T1000 (cell line): ENCODE data around the gene DPP6.

ENCODE experiments used
- DNase-seq: peaks from one replicate; lab custom pipeline; 2025; ENCODE audit warnings: mixed read lengths; lab: John Stamatoyannopoulos, UW

DPP6 gene

GRCh38 chr7:154769001-154769400, 716.8 kb downstream of the DPP6 start:
- no peak for DNase-seq

- no peak for DNase-seq
Observed at GRCh38 chr7:154769527-154769926, 717.3 kb downstream of the DPP6 start.

GRCh38 chr7:154770361-154770760, 718.2 kb downstream of the DPP6 start:
- DNase-seq, result no peak

- no peak for DNase-seq
Observed at GRCh38 chr7:154770962-154771361, 718.8 kb downstream of the DPP6 start.

- DNase-seq, result no peak
Observed at GRCh38 chr7:154774303-154774969, 722.2 kb downstream of the DPP6 start.

GRCh38 chr7:154775681-154776080, 723.5 kb downstream of the DPP6 start:
- no peak for DNase-seq

GRCh38 chr7:154776350-154776749, 724.2 kb downstream of the DPP6 start:
- DNase-seq, result no peak

- DNase-seq, result no peak
Observed at GRCh38 chr7:154777023-154777422, 724.8 kb downstream of the DPP6 start.

- DNase-seq, result no peak
Observed at GRCh38 chr7:154777489-154777888, 725.3 kb downstream of the DPP6 start.

GRCh38 chr7:154777908-154778307, 725.7 kb downstream of the DPP6 start:
- no peak for DNase-seq

GRCh38 chr7:154781369-154782303, 729.4 kb downstream of the DPP6 start:
- DNase-seq, result no peak

GRCh38 chr7:154783281-154783909, 731.2 kb downstream of the DPP6 start:
- DNase-seq, result no peak

GRCh38 chr7:154785898-154786297, 733.7 kb downstream of the DPP6 start:
- DNase-seq, result no peak

GRCh38 chr7:154789404-154789803, 737.2 kb downstream of the DPP6 start:
- DNase-seq, result no peak

- no peak for DNase-seq
Observed at GRCh38 chr7:154791611-154792010, 739.4 kb downstream of the DPP6 start.

- DNase-seq, result no peak
Observed at GRCh38 chr7:154792436-154793055, 740.3 kb downstream of the DPP6 start.

GRCh38 chr7:154794147-154794780, 742.1 kb downstream of the DPP6 start:
- no peak for DNase-seq

GRCh38 chr7:154795014-154795413, 742.8 kb downstream of the DPP6 start:
- DNase-seq, result no peak

GRCh38 chr7:154795437-154795836, 743.2 kb downstream of the DPP6 start:
- DNase-seq, result no peak

- DNase-seq, result no peak
Observed at GRCh38 chr7:154804449-154804848, 752.3 kb downstream of the DPP6 start.

- no peak for DNase-seq
Observed at GRCh38 chr7:154812027-154812426, 759.8 kb downstream of the DPP6 start.
